Fibroblast of pulmonary artery (primary cell): Measurements from ENCODE around the gene ACVR2A.

Experiments used
- DNase-seq: peaks from one replicate; pipeline ENCODE4 v3.0.0-alpha.2; 2010; ENCODE audit warnings: low read depth
- H3K4me3 ChIP-seq: replicated peaks from 2 replicates; pipeline ENCODE4 v1.5.1; 2011; ENCODE audit warnings: low read depth, mild to moderate bottlenecking, control low read depth, low read length, moderate library complexity
- CTCF ChIP-seq: IDR thresholded peaks from 2 replicates; pipeline ENCODE4 v1.5.1; 2011; ENCODE audit warnings: mild to moderate bottlenecking, control low read depth, low read length, inconsistent platforms; ENCODE audit errors: missing control alignments

Gene ACVR2A

GRCh38 chr2:147824620-147825019 lies 20.2 kb upstream of the ACVR2A start:
- no peak for TF ChIP-seq CTCF
- DNase-seq, result no peak
- no peak overlapping the region for H3K4me3 ChIP-seq

- DNase-seq, result no peak
- no peak for TF ChIP-seq CTCF
Measured at GRCh38 chr2:147826278-147827087, 18.3 kb upstream of the ACVR2A start.

GRCh38 chr2:147827088-147827375 lies 17.8 kb upstream of the ACVR2A start:
- DNase-seq, result no peak
- no peak for TF ChIP-seq CTCF
- H3K4me3 ChIP-seq, result no peak overlapping the region

More at GRCh38 chr2:147826278-147827087, 18.3 kb upstream of the ACVR2A start:
- no peak overlapping the region for H3K4me3 ChIP-seq

GRCh38 chr2:147829106-147829505 lies 15.7 kb upstream of the ACVR2A start:
- H3K4me3 ChIP-seq, result no peak overlapping the region
- DNase-seq, result peak; percentile 93
- no peak for TF ChIP-seq CTCF

- H3K4me3 ChIP-seq, result no peak overlapping the region
- no peak for DNase-seq
- no peak for TF ChIP-seq CTCF
Measured at GRCh38 chr2:147836099-147836498, 8.7 kb upstream of the ACVR2A start.

- DNase-seq, result no peak
- peak overlapping the region; percentile 61 for H3K4me3 ChIP-seq
- TF ChIP-seq CTCF, result no peak
Measured at GRCh38 chr2:147843391-147843863, 1.4 kb upstream of the ACVR2A start.
